Breast epithelium (tissue), 4 donors: ENCODE data around the gene ELOVL7. TPM values are rescaled to one million over a fixed set of nuclear protein-coding genes. Genes with fewer than 3 reads are reported as not detected.

ENCODE experiments used
- DNase-seq, 2 donors: peaks; one replicate each; pipeline ENCODE4 v3.0.0-alpha.2; 2019; ENCODE audit warnings: low spot score in 2 of 2
- H3K27ac ChIP-seq, 2 donors: fragments of 200-600 bp; sonication (generic) in 1 of 2; one replicate each; pipeline ENCODE4 v1.5.1; 2016 to 2019; ENCODE audit warnings: mild to moderate bottlenecking in 1 of 2
- H3K27me3 ChIP-seq, 2 donors: fragments of 200-600 bp; sonication (generic) in 1 of 2; one replicate each; pipeline versions ENCODE4 v1.5.1 to v1.6.0; 2017 to 2019; ENCODE audit warnings: control low read depth in 1 of 2, mild to moderate bottlenecking in 1 of 2
- H3K36me3 ChIP-seq: fragments of 200-600 bp; one replicate; pipeline ENCODE4 v1.5.1; 2019
- H3K4me1 ChIP-seq, 2 donors: fragments of 200-600 bp; sonication (generic); one replicate each; pipeline ENCODE4 v1.5.1; 2016 to 2019; ENCODE audit warnings: control low read depth in 1 of 2
- H3K4me3 ChIP-seq, 3 donors: fragments of 200-600 bp; sonication (generic); 1 replicate in 2 of 3; 2 replicates in 1 of 3; pipeline ENCODE4 v1.5.1; 2016 to 2019; ENCODE audit warnings: mild to moderate bottlenecking in 3 of 3, moderate library complexity in 2 of 3
- H3K9me3 ChIP-seq, 2 donors: fragments of 200-600 bp; sonication (generic) in 1 of 2; one replicate each; pipeline ENCODE4 v1.5.1; 2016 to 2019; ENCODE audit warnings: control low read depth in 1 of 2
- POLR2A ChIP-seq: fragments of 450-650 bp; IDR thresholded peaks from one replicate; pipeline ENCODE4 v1.6.1; 2016; ENCODE audit warnings: antibody characterized with exemption, mild to moderate bottlenecking, moderate library complexity
- POLR2AphosphoS5 ChIP-seq, 3 donors: sonication (generic); formaldehyde crosslinking; IDR thresholded peaks; one replicate each; pipeline ENCODE4 v1.6.1; 2017; ENCODE audit warnings: antibody characterized with exemption in 3 of 3
- intact Hi-C: fragments of 100-400 bp; cut with DNase I; formaldehyde crosslinking; loops from one replicate; pipeline ENCODE4 v1.15.1; 2023; ENCODE audit warnings: low total_unique reads
- total RNA-seq, 3 donors: library from RNA; depleted of rRNA; stranded (reverse); fragments of >200 nt; gene quantifications; one replicate each; pipeline ENCODE4 v1.1.0, GENCODE V29; 2016
- TF ChIP-seq, protein P1 (sequence below), 3 donors: fragments of 450-650 bp; IDR thresholded peaks; one replicate each; pipeline ENCODE4 v1.5.1; 2016 to 2017; ENCODE audit warnings: antibody characterized with exemption in 3 of 3, mild to moderate bottlenecking in 3 of 3, moderate library complexity in 3 of 3

ELOVL7 gene
- total RNA-seq, 3 donors from 2014 or later = 3.9 to 7.5 (median 6.1) TPM

DNA sequence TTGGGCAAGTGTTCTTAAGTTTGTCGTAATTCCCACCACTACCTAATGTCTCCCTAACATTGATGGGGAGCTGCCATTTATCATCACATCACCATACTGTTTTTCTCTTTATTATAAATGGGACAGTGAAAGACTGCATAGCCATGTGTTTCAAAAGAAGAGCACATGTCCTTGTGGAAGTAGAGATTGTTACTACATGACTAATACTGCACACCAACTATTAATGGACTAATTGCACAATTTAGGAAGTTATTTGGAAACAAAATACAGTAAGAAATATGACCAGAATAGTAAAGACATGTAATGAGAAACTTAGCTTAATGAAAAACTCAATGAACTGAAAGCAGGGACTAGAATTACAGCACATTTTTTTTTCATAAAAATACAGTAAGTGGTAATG lies 12.0 kb upstream of the ELOVL7 start:
- no peaks in the 10 kb centered on the region for H3K27me3 ChIP-seq
- no peak overlapping the region for H3K4me3 ChIP-seq
- no peaks in the 10 kb centered on the region for H3K36me3 ChIP-seq
- intact Hi-C loops = no loop called here
- no peak for TF ChIP-seq POLR2AphosphoS5 (IDR thresholded peaks at IDR 0.05)
- H3K4me1 ChIP-seq = no peaks in the 10 kb centered on the region
- H3K27ac ChIP-seq = no peak overlapping the region
- DNase-seq = no peak
- no peaks in the 10 kb centered on the region for H3K9me3 ChIP-seq

DNA sequence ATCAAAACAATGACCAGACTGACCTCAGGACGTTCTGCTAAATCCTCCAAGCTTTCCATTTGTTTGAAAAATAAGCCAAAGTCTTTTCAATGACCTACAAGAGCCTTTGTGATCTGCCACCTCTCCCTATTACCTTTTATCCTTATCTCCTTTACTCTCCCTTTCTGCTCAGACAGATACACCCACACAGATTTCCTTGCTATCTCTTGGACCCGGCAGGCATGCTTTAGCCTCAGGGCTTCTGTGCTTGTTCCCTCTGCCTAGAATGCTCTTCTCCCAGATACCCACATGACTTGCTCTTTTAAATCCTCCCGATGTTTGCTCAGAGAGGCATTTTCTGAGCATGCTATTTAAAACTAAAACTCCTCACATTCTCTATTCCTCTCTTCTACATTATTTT lies 8.9 kb upstream of the ELOVL7 start:
- no peaks in the 10 kb centered on the region for H3K36me3 ChIP-seq
- H3K4me3 ChIP-seq = no peak overlapping the region
- H3K27me3 ChIP-seq = no peaks in the 10 kb centered on the region
- DNase-seq = no peak
- no peak for TF ChIP-seq POLR2A
- no peak for TF ChIP-seq POLR2AphosphoS5 (IDR thresholded peaks at IDR 0.05)
- TF ChIP-seq, protein P1, sequence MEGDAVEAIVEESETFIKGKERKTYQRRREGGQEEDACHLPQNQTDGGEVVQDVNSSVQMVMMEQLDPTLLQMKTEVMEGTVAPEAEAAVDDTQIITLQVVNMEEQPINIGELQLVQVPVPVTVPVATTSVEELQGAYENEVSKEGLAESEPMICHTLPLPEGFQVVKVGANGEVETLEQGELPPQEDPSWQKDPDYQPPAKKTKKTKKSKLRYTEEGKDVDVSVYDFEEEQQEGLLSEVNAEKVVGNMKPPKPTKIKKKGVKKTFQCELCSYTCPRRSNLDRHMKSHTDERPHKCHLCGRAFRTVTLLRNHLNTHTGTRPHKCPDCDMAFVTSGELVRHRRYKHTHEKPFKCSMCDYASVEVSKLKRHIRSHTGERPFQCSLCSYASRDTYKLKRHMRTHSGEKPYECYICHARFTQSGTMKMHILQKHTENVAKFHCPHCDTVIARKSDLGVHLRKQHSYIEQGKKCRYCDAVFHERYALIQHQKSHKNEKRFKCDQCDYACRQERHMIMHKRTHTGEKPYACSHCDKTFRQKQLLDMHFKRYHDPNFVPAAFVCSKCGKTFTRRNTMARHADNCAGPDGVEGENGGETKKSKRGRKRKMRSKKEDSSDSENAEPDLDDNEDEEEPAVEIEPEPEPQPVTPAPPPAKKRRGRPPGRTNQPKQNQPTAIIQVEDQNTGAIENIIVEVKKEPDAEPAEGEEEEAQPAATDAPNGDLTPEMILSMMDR (IDR thresholded peaks at IDR 0.05) = no peak
- no peaks in the 10 kb centered on the region for H3K9me3 ChIP-seq
- H3K4me1 ChIP-seq = no peaks in the 10 kb centered on the region
- no peak overlapping the region for H3K27ac ChIP-seq
- intact Hi-C loops = no loop called here

DNA sequence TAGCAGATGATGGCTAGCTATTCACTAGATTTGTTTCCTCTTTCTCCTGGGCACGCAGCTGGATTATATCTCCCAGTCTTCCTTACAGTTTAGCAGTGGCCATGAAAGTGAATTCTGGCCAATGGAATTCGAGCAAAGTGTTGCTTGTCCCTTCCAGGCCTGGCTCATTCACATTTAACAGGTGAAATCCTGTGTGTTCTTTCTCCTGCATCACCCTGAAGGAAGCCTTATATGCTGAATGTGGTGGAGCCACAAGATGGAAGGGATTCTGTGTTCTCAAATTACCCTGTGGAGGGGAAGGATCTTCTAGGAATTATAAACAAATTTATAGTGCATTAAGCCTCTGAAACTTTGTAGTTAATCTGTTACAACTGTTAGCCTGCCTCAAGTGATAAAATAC lies 8.2 kb upstream of the ELOVL7 start:
- Histone ChIP-seq H3K4me1 (no peaks in the 10 kb centered on the region), H3K9me3 (no peaks in the 10 kb centered on the region), H3K4me3 (no peak overlapping the region), H3K27ac (no peak overlapping the region), H3K27me3 (no peaks in the 10 kb centered on the region), H3K36me3 (no peaks in the 10 kb centered on the region)
- TF ChIP-seq POLR2AphosphoS5 (IDR thresholded peaks at IDR 0.05) (no peak), POLR2A (no peak)
- TF ChIP-seq, protein P1 (IDR thresholded peaks at IDR 0.05) = no peak
- intact Hi-C loops = no loop called here
- no peak for DNase-seq

DNA sequence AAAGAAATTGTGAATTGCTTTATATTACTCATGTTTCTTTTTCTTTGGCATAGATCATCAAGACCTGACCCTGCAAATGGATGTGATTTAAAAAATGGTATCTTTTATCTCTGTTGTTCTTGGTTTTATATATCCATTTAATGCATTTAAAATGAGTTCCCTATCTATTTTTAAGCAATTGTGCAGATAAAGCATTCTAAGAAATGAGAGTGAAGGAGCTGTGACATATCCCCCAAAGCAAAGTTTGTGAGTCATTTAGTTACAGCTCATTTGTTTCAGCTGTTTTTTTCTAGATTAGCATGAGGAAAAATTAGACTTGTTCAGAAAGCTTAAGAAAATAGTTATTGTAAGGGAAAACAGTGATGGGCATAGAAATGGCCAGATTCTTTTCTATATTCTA lies 7.6 kb upstream of the ELOVL7 start:
- H3K27me3 ChIP-seq = no peaks in the 10 kb centered on the region
- DNase-seq = no peak
- no peak overlapping the region for H3K27ac ChIP-seq
- H3K9me3 ChIP-seq = no peaks in the 10 kb centered on the region
- no peaks in the 10 kb centered on the region for H3K4me1 ChIP-seq
- TF ChIP-seq, protein P1 (IDR thresholded peaks at IDR 0.05) = no peak
- TF ChIP-seq POLR2A (no peak), POLR2AphosphoS5 (IDR thresholded peaks at IDR 0.05) (no peak)
- intact Hi-C loops = no loop called here
- H3K36me3 ChIP-seq = no peaks in the 10 kb centered on the region
- H3K4me3 ChIP-seq = no peak overlapping the region

DNA sequence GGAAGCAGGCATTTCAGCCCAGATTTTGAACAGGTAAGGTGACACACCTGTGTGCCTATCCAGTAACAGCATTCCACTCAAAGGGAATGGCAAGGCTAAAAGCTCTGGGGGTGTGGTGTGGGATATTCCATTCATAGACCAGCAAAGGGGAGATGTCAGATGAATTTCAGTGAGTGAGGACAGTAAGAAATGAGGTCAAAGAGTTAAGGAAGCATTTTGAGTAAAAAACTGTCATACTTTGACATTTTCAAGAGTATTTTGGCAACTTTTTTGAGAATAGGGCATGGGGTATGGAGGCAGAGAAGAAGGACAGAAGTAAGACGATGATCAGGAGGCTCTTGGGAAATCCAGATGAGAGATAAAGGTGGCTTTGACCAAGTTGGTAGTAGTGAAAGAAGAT lies 2.2 kb upstream of the ELOVL7 start:
- intact Hi-C loops = no loop called here
- Histone ChIP-seq H3K27ac (no peak overlapping the region), H3K9me3 (no peaks in the 10 kb centered on the region), H3K4me1 (no peaks in the 10 kb centered on the region), H3K36me3 (no peaks in the 10 kb centered on the region), H3K27me3 (peaks cover 0 to 6% of the 10 kb centered on the region in 2 donors), H3K4me3 (no peak overlapping the region)
- no peak for TF ChIP-seq POLR2AphosphoS5 (IDR thresholded peaks at IDR 0.05)
- TF ChIP-seq, protein P1 (IDR thresholded peaks at IDR 0.05) = no peak
- TF ChIP-seq POLR2A = no peak
- DNase-seq = no peak

DNA sequence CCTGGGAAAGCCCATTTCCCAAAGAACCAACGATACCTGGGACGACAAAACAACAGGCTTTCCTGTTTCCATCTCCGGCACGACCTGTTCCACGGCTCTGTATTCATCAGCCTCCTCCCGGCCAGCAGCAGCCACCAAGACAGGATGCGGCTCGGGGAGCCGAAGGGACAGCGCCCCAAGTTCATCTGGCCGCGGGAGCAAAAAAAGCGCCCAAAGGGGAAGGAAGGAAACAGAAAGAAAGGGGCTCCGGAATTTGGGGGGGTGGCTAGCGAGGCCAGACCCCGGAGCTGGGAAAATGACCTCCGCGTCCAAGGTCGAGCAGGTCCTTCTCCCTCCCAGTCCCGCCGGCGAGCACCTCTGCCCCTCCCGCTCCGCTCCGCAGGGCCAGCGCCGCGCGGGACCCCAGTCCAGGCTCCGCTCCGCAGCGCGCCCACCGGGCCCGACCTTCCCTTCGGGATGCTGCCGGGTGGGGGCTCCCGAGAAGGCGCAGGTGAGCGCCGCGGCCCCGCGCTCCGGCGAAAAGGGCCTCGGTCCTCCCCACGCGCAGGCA lies 608 bp downstream of the ELOVL7 start:
- TF ChIP-seq POLR2AphosphoS5 (IDR thresholded peaks at IDR 0.05) (no peak), POLR2A (no peak)
- TF ChIP-seq, protein P1 (IDR thresholded peaks at IDR 0.05) = no peak
- Histone ChIP-seq H3K36me3 (no peaks in the 10 kb centered on the region), H3K27me3 (peaks cover 0 to 6% of the 10 kb centered on the region in 2 donors), H3K4me1 (no peaks in the 10 kb centered on the region), H3K27ac (peak overlapping the region; percentile 52 to 54), H3K4me3 (peak overlapping the region; percentile 54 to 86 (median 74)), H3K9me3 (no peaks in the 10 kb centered on the region)
- DNase-seq = no peak
- intact Hi-C loops = no loop called here
